Posterior vena cava (tissue), 2 donors: Measurements from ENCODE around the gene CYP11A1. TPM values are rescaled to one million over a fixed set of nuclear protein-coding genes. Genes with fewer than 3 reads are reported as not detected.
A peak's percentile ranks its signal among the peaks of the same experiment; 100 is the strongest.
"Not testable (repeated sequence)": the region's sequence is repeated elsewhere in the genome, so short reads cannot be mapped to it uniquely, and the experiment has no call there.

Source experiments
- DNase-seq: peaks from one replicate; pipeline ENCODE4 v3.0.0-alpha.2; 2020; ENCODE audit warnings: low spot score
- intact Hi-C, 2 donors: fragments of 100-400 bp; cut with DNase I; formaldehyde crosslinking; loops; one replicate each; pipeline versions ENCODE4 v1.14.1 to v1.14.2; 2022 to 2023
- total RNA-seq, 2 donors: library from RNA; stranded (reverse); fragmentation: NEBNext Ultra II Directional; extraction: Animal tissue kit (Norgen Biotek cat#: 25700); gene quantifications; one replicate each; pipeline ENCODE4 v1.2.1, GENCODE V29; 2021
- donor health status: DM: yes; HTN: yes; CAD: no.
- donor health status: DM: yes; HTN: yes; CAD: no.

The CYP11A1 gene
- total RNA-seq, 2 donors from 2014 or later = 0.71 to 1.2 TPM

DNA sequence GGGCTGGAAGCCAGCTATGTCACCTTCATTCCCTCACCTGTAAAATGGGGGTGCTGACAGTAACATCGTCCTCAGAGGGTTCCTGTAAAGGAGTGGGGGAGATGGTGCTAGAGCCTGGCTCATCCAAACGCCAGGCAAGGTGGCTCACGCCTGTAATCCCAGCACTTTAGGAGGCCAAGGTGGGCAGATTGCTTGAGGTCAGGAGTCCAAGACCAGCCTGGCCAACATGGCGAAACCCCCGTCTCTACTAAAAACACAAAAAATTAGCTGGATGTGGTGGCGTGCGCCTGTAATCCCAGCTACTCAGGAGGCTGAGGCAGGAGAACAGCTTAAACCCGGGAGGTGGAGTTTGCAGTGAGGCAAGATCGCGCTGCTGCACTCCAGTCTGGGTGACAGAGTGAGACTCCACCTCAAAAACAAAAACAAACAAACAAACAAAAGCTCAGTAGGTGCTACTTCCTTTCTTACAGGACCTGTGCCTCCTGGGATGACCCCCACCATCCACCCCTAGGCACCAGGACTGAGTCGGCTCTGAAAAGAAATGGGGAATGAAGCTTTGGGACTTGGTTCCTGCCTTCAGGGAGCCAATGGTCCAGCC lies 22.7 kb upstream of the CYP11A1 start:
- DNase-seq, intact Hi-C loops: not testable (repeated sequence)

DNA sequence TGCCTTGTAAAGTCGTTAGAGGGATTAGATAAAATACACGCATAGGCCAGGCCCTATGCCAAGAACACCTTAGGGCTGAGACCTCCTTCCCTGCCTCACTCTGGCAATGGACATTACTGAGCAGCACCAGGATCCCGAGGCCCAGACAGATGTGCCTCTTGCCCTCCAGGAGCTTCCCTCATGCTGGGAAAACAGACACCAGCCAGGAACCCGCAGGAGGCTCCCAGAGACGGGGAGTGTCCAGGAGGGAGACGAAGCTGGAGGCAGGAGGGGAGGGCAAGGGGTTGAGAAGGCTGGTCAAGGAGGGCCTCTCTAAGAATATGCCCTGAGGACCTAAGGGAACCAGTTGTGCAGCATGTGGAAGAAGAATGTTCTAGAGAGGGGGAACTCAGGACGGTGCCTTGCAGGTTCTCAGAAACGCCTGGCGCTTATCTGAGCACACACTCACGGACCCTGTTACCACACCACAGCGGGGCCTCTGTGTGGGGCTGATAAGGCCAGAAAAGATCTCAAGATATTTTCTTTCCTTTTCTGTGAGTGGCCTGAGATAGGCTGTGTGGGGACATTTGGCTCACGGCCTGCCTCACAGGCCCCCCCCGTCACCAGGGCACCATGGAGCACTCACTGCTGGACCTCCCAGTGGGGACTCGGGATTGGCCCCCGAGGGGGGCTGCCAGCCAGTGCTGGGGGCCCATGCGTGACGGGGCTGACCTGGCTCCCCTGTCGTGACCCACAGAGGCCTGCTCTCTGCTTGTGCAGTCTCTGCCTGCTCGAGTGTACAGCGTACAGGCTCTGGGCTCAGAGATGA lies 22.0 kb upstream of the CYP11A1 start:
- no peak for DNase-seq
- intact Hi-C loops = no loop called here

DNA sequence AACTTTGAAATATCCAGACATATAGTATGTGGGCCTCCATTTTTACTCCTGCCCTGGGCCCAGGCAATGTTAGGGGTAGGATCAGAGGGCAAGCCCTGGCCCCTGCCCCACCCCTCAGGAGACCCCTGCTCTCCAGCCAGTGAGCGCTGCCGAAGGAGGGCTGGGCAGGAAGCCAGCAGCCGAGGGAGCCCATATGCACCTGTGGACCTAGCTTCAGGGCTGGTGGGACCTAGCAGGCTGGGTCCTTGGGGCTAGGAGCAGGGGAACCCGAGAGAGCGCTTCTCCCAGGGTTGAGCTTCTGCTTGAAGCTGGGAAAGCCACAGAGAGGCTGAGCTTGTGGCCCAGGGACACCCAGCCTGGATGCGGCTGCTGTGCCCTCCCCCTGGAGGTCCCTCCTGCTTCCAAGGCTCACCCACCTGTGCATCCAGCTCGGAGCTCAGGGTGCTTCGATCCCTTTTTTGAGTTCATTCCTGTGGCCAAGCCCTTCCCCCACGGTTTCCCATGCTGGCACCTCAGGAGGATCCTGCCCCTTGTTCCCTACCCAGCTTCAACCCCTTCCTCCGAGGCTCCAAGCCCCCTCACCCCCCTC lies 21.0 kb upstream of the CYP11A1 start:
- no peak for DNase-seq
- intact Hi-C loops = no loop called here

DNA sequence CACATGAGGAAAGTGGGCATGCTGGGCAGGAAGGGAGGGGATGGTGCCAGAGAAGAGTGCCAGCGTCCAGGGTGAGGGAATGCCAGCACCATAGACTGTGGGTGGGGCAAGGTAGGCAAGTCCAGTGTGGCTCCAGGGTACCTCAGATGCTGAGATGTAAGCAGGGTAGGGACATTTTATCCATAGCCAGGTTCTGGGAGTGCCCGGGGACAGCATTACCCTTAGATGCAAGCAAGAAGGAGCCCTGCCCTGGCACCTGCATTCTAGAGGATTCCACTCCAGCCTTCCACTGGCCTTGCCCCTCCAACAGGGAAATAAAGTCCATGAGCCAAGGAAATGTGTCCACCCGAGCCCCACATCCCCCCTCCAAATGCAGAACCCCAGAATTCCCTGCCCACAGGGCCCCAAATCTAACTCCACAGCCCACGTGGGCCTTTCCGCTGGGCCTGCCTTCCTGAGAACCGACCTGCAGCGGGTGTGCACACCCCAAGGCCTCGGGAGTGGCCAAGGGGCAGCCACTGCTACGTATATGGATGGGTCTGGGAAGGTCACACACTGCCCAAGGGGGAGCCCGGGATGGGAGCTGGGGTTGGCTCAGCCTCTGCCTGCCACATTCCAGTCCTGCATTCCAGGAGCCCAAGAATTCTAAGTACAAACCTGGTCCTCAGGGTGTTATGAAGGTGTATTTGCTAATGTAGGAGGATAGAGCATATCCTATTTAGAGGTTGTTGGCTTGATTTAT lies 20.3 kb upstream of the CYP11A1 start:
- intact Hi-C loops = no loop called here
- DNase-seq = no peak

DNA sequence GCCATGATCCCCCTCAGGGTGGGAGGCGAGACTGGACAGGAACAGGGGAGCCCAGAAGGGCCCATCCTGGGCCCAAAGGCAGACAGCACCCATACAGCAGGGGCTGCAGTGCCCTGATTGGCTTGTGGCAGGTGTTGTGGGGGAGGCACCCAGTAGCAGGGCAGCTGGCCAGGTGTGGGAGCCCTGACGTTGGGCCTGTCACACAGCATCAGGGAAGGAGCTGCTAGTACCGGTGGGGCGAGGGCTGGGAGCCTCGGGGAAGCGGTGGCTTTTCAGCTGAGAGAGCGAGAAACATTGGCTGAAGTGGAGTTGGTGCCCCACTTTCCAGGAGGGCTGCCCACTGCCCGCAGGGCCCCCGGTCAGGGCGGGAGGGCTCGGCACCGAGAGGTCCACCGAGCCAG lies 19.7 kb upstream of the CYP11A1 start:
- no peak for DNase-seq
- intact Hi-C loops = no loop called here

DNA sequence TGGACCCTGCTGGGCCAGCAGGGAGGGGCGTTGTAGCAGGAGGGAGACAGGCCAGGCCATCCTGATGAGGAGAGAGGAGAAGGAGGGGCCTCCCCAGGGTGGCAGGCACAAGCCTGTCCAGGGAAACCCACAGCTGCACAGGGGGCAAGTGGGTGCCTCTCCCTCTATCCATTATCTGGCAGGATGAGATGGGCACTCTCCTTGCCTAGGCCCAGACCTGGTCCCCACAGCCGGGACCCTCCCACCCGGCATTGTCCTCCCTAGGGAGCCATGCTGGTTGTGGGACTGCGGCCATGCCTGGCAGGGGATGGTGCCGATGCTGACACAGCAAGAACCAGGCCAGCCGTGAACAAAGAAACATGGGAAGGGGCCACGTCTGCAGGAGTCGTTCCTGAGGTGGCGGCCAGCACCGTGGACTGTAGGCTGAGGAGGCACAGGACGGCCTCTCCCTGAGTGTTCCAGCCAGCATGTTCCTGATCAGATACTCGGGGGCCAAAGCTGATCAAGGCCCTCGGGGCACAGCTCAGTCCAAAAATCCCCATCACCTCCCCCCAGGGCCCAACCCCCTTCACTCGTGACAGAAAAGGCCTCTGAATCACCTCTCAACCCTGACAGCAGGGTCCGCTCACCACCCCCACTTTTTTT lies 19.2 kb upstream of the CYP11A1 start:
- intact Hi-C loops = no loop called here
- DNase-seq = no peak

DNA sequence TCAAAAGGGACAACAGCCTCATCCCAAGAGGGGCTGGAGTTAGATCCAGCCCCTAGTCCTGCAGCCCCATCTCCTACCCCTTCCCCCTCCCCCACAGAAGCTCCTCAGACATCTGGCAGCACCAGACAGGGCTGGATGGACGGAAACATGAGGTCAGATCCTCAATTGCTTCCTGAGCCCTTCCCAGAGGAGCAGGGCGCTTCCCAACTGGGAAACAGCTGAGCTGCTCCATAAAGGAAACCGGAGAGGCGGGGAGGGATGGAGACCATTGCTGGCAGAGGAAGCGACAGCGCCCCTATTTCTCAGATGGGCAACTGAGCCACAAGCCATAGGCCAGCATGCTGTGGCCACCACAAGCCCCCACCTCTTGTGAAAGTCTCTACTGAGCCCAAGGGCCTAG lies 18.3 kb upstream of the CYP11A1 start:
- no peak for DNase-seq
- intact Hi-C loops = no loop called here

DNA sequence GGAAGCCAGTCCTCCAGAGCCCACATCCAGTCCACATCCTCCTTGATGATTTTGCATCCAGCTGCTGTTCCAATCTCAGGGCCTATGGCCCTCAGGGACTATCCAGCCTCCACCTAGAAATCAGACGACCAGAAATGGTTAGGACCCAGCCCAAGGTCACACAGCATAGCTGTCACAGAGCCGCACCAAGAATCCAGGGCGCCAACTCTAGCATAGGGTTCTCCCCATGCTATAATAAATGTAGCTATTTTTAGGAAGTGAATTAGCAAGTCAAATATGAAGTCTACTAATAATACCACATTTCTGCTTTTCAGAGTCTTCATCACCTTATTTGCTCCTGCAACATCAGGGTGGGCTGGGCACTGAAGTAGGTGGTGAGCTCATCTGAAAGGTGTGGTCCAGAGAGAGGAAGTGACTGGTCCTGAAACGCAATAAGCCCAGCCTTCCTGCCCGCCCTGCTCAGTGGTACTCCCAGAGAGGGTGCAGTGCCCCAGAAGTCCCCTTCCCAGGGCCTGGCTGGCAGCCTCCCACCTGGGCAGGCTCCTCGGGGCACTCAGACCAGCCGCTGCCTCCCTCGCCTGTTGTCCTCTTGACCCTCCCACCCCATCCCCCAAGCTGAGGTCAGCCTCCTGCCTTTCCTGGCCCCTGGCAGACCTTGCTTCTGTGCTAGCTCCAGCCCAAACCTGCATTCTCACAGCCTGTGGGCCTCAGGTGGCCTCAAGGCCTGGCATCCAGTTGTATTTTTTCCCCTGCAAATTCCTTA lies 17.6 kb upstream of the CYP11A1 start:
- no peak for DNase-seq
- intact Hi-C loops = no loop called here

DNA sequence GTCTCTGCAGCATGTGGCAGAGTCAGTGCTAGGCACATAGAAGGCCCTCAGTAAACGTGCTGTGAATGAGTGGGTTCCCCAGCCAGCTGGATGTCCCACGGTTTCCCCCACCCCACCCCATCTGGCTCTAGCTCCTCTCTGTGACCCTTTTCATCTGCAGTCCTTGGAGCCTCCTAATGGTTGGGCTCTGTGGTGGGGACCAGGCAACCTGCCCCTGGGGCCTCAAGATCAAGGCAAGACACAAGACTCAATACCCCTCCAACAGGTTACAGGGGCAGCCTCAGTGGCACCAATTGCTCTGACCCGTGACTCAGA lies 17.1 kb upstream of the CYP11A1 start:
- no peak for DNase-seq
- intact Hi-C loops = no loop called here

DNA sequence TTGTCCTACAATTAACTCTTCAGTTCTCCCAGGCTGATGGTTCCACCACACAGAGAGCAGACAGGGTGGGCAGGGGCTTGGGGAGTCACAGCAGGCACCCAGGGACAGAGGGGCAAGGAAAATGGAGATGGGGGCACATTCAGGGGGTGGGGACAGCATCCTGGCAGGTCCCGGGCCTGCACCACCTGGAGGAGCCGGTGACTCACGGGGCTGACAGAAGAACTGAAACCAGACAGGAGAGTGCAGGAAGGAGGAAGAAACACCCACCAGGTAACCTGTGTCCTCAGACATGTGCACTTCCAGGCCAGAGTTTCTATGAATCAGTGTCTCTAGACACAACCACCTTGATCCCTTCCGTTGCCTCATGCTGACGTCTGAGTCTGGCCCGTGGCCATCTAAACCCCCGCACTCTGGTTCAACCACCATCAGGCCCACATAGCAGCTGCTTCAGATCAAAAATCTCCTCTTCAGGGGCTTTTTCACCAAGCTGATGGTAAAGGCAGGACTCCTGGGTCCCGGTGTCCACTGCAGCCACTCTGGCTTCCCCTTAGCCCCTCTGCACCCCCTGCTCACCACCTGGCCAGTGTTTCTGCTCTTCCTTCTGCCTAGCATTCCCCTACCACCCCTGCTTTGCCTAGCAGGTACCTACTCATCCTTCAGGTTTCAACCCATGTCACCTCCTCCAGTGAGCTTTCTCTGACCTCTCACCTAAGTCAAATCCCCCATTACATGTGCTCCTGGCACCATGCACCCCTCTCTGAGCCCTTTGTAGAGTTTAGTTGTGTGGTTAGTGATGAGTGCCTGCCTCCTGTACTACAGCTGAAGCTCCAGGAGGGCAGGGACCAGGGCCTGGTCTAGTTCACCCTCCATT lies 16.5 kb upstream of the CYP11A1 start:
- intact Hi-C loops = no loop called here
- DNase-seq = no peak

DNA sequence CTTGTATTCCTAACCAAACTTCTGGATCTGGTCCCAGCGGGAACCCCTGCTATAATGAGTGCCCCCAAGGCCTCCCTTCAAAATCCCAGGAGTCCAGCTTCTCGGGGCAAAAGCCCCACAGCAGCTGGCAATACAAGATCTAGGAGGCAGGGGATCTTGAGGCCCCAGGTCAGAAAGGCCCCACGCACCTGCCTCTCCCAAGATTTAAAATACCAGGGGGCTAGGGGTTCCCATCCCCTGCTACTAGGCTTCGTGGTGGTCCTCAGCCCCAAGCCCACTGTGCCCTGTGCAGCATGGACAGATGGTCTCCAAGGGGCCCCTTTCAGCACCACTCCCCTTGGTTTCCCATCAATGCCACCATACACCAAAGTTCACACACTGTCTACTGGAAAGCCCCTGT lies 15.8 kb upstream of the CYP11A1 start:
- DNase-seq = no peak
- intact Hi-C loops = no loop called here

DNA sequence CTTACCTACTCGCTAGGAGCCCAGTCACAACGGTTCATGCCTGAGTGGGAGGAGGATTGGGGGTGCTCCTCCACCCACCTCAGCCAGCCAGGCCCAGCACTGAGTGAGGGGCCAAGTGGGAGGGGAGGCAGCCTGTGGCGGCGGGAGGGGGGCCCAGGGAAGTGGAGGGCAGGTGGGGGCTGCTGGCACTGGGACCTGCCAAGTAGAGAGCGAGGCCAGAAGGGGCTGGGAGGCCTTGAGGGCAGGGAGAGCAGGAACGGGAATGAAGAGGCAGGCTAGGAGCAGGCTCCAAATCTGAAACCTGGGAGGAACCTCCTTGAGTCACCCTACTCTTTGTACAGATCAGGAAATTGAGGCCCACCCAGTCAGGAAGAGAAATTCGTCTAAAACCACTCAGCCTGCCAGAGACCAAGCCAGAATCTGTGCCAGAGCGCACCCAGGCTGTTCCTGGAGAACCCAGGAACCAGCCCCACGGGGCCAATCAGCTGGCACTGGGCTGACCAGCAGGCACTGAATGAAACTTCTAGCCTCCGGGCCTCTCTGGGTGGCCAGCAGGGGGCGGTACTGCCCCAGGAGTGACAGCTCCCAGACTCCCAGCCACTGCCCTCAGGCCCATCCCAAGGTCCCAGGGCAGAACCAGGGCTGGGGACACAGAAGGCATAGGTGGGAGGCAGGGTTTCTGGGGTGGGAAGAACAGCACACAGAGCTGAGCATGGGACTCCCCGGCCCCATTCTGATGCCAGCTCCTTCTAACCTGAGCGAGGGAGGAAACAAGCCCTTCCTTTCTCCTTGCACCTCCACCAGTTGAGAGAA lies 14.8 kb upstream of the CYP11A1 start:
- peak; percentile 95 for DNase-seq

DNA sequence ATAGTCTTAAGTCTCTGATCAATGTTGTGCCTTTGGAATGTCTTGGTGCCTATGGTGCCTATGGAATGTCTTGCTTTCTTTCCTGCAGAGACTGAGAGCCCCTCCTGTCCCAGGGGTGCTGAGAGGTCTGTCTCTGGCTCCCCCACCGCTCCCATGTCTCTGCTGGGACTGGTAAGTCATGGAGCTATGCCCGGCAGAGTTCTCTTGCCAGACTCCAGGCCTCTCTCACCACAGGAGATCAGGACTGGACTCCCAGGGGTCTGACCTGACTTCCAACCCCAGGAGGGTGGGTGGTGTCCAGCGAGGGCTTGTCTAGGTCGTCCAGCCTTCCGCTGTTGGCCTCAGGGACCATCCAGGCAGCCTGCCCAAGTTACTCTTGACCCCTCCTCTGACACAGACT lies 14.0 kb upstream of the CYP11A1 start:
- peak; percentile 57 for DNase-seq
- intact Hi-C loops = loop anchor here (1.0 to 2.0 kb wide), 2 partner anchors 35 to 55 kb away; no protein-coding TSS in a partner anchor

More for the DNA sequence above, 14.8 kb upstream of the CYP11A1 start:
- intact Hi-C loops = no loop called here

DNA sequence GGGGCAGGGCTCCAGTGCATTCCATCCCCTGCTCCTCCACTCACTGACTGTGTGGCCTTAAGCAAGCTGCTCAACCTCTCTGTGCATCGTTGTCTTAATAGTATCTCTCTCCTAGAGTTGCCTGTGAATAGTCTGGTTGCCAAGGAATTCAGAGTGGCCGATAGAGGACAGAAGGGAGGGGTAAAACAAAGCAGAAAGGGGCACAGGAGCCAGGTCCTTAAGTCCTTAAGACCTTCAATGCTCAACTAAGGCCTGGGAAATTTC lies 13.7 kb upstream of the CYP11A1 start:
- no peak for DNase-seq
- intact Hi-C loops = loop anchor here (1.0 to 2.0 kb wide), 2 partner anchors 35 to 56 kb away; no protein-coding TSS in a partner anchor

DNA sequence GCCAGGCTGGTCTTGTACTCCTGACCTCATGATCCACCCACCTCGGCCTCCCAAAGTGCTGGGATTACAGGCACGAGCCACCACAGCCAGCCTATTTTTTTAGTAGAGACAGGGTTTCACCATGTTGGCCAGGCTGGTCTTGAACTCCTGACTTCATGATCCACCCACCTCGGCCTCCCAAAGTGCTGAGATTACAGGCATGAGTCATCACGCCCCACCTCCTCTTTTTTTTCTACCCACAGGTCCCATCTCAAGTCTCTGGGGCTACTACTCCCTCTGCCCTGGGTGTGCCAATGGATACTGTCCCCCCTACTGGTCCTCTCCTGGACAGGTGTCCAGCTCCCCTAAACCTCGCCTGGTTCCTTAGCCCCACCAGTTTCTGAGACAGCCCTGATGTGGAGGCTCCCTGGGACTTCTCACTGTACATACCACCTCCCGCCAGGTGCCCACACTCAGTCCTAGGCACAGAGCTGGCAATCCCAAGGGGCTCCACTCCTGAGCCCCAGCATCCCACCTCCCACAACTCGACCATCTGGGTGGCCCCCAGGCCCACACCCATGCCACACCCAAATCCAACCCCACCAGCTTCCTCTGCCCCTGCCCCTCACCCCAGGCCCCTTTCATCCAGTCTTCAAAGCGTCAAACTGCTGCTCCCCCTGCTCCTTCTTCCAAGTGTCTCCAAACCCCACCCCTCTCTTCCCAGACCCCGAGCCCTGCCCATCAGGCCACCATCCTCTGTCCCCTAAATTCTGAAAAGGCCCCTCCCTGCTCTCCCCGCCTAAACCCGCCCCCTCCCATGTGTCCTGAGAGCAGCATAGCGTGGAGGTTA lies 13.1 kb upstream of the CYP11A1 start:
- peak; percentile 68 for DNase-seq
- intact Hi-C loops = loop anchor here (1.0 to 2.0 kb wide), 2 partner anchors 34 to 56 kb away; no protein-coding TSS in a partner anchor

DNA sequence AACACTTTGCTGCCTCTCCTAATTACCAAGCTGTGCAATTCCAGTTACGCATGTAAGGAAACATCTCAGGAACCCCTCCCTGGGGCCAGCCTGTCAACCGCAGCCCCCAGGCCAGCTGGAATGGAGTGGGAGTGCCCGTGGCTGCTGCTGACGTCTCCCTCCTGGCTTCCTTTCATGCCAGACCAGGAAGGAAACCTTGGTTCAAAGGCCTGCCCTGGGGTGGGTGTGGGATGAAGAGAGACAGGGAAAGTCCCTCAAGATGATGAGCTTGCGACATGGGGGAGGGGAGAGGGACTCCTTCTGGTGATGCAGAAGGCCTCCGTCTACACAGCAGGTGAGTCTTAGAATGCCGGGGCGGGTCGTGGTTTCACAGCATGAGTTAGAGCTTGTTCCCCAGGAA lies 11.4 kb upstream of the CYP11A1 start:
- intact Hi-C loops = loop anchor here (5.0 to 10.0 kb wide), 3 partner anchors 253 to 386 kb away; no protein-coding TSS in a partner anchor
- peak; percentile 57 for DNase-seq
